Thoracic aorta (tissue), 2 donors: ENCODE measurements around the gene CFD. TPM values are rescaled to one million over a fixed set of nuclear protein-coding genes. Genes with fewer than 3 reads are reported as not detected.

ENCODE experiments used
- ATAC-seq: fragments of 150-250 bp; one replicate; pipeline ENCODE4 v1.8.0; 2017; ENCODE audit warnings: low read depth; ENCODE audit not compliant: insufficient number of reproducible peaks, low FRiP score
- DNase-seq: peaks from one replicate; pipeline ENCODE4 v3.0.0-alpha.2; 2020; ENCODE audit warnings: low spot score
- H3K27ac ChIP-seq, 2 donors: fragments of 200-600 bp; sonication (generic); 1 replicate in 1 of 2; 2 replicates in 1 of 2; pipeline ENCODE4 v1.5.1; 2016; ENCODE audit warnings: mild to moderate bottlenecking in 2 of 2, moderate library complexity in 2 of 2
- H3K27me3 ChIP-seq: fragments of 200-600 bp; sonication (generic); replicated peaks from 2 replicates; pipeline ENCODE4 v1.6.0; 2016; ENCODE audit warnings: mild to moderate bottlenecking; ENCODE audit not compliant: insufficient read depth
- H3K36me3 ChIP-seq: fragments of 200-600 bp; sonication (generic); one replicate; pipeline ENCODE4 v1.5.1; 2016
- H3K4me1 ChIP-seq, 2 donors: fragments of 200-600 bp; sonication (generic); 1 replicate in 1 of 2; 2 replicates in 1 of 2; pipeline versions ENCODE4 v1.5.1 to v1.6.0; 2016; ENCODE audit warnings: low read depth in 2 of 2, mild to moderate bottlenecking in 1 of 2; ENCODE audit not compliant: control insufficient read depth in 1 of 2
- H3K4me3 ChIP-seq: fragments of 200-600 bp; sonication (generic); 2 replicates; pipeline ENCODE4 v1.5.1; 2016; ENCODE audit warnings: mild to moderate bottlenecking
- H3K9me3 ChIP-seq: fragments of 200-600 bp; sonication (generic); 2 replicates; pipeline ENCODE4 v1.5.1; 2016
- total RNA-seq, 2 donors: library from RNA; depleted of rRNA; stranded (reverse); fragments of >200 nt; gene quantifications; one replicate each; pipeline versions ENCODE4 v1.1.0 to v1.2.3, GENCODE V29; 2016
- TF ChIP-seq, protein P1 (sequence below): fragments of 200-600 bp; sonication (generic); IDR thresholded peaks from one replicate; pipeline ENCODE4 v1.5.1; 2019; ENCODE audit warnings: antibody characterized with exemption

The CFD gene
- total RNA-seq, 2 donors from 2014 or later, result 472 to 781 TPM

DNA sequence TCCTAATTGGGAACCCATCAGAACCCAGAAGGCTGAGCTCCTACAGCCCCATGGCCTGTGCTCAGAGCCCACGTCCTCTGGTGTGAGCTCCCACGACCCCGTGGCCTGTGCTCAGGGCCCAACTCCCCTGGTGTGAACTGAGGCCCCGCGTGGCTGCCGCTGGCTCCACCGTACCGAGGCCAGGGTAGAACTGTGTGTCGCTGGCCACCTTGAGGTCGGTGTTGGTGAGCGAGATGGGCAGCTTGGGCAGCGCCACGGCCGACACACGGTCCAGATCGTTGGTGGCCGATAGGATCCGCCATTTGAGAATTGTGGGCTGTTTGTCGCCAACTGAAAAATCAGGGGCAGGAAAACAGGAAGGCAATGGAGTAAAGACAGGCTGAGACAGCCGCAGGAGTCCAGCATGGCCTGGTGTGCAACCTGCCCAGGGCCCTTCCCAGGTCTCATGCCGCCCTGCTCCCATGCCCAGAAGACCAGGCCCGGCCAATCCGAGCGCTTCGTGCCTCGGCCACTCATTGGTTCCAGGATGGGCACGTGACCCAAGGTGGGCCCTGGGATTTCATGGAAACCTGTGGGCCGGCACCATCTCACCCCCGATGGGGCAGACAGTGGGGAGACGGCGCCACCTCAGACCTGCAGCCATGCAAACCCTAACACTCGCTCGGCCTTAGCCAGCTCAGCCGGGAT is 22.1 kb downstream of the CFD start:
- ATAC-seq (no peak), DNase-seq (no peak)
- no peak overlapping the region for H3K27ac ChIP-seq
- no peaks in the 10 kb centered on the region for H3K27me3 ChIP-seq
- H3K9me3 ChIP-seq, result no peaks in the 10 kb centered on the region
- TF ChIP-seq, protein P1, sequence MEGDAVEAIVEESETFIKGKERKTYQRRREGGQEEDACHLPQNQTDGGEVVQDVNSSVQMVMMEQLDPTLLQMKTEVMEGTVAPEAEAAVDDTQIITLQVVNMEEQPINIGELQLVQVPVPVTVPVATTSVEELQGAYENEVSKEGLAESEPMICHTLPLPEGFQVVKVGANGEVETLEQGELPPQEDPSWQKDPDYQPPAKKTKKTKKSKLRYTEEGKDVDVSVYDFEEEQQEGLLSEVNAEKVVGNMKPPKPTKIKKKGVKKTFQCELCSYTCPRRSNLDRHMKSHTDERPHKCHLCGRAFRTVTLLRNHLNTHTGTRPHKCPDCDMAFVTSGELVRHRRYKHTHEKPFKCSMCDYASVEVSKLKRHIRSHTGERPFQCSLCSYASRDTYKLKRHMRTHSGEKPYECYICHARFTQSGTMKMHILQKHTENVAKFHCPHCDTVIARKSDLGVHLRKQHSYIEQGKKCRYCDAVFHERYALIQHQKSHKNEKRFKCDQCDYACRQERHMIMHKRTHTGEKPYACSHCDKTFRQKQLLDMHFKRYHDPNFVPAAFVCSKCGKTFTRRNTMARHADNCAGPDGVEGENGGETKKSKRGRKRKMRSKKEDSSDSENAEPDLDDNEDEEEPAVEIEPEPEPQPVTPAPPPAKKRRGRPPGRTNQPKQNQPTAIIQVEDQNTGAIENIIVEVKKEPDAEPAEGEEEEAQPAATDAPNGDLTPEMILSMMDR, result no peak
- peaks cover 66% of the 10 kb centered on the region for H3K36me3 ChIP-seq
- H3K4me1 ChIP-seq, result no peaks in the 10 kb centered on the region
- no peak overlapping the region for H3K4me3 ChIP-seq

DNA sequence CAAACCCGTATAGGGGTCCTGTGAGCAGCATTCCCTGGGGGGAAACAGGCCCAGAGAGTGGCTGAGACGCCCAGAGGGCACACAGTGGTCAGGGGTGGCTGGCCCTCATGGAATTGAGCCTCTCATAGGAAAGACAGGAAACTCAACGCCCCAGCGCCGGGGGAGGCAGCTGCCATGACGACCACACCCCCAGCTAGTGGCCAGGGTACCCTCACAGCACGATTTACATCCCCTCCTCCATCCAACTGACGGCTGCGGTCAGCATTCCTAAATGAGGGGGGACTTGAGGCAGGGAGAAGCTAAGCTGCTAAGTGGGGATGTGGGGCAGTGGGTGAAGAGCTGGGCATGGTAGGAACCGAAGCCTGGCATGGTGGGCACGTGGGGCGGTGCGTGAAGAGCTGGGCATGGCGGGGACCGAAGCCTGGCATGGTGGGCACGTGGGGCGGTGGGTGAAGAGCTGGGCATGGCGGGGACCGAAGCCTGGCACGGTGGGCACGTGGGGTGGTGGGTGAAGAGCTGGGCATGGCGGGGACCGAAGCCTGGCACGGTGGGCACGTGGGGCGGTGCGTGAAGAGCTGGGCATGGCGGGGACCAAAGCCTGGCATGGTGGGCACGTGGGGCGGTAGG is 23.5 kb downstream of the CFD start:
- H3K9me3 ChIP-seq, result no peaks in the 10 kb centered on the region
- H3K4me1 ChIP-seq, result no peaks in the 10 kb centered on the region
- TF ChIP-seq, protein P1, result no peak
- H3K36me3 ChIP-seq, result peaks cover 66% of the 10 kb centered on the region
- no peaks in the 10 kb centered on the region for H3K27me3 ChIP-seq
- DNase-seq, result no peak
- H3K27ac ChIP-seq, result no peak overlapping the region
- ATAC-seq, result no peak
- no peak overlapping the region for H3K4me3 ChIP-seq

DNA sequence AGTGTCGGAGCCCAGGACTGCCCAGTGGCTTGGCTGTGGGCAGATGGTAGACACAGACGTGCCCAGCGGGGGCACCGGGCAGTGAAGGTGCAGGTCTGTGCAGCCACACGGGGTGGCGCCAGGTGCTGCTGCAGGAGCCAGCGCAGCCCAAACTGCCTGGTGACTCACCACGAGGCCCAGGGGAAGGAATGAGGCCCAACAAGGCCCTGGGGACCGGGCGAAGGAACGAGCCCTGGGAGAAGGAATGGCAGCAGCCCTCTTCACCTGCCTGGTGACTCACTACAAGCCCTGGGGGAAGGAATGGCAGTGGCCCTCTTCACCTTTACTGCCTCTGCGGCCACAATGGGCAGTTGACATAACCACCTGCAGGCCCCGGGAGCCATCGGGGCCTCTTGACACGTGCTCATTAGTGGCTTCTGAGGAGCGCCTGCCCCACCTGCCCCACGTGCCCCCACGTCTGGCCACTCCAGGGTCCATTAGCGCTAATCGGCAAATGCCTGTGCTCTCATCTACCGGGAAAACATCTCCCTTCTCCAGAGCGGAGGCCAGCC is 24.3 kb downstream of the CFD start:
- peaks cover 66% of the 10 kb centered on the region for H3K36me3 ChIP-seq

DNA sequence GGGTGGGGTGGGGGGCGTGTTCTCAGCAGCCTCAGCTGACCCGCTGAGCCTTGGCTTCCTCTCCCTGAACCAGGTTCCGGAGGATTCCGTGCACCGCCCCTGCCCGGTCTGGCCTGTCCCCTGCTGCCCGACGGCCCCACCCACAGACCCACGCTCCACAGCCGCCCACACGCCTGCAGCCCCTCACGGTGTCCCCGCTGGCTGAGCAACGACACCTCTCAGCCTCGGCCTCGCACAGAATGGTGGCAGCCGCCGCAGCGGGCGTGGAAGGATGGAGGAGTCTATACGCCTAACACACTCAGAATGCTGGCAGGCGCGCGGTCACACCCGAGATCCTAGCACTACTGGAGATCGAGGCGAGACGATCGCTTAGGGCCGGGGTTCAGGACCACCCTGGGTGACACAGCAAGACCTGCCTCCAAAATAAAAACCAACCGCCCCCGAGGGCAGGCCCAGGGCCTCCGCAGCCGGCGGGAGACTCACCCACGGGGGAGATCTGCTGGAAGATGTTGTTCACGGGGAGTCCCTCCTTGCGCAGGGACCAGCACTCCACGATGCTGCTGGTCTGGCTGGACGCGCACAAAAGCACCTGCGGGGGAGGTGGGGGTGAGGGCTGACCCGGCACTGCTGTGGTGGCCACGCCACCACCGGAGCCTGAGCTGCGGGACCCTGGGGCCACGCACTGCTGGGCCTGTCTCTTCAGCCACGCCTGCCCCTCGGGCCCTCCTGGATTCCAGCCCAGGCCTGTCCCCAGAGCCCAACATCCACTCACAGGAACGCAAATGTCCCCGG is 25.2 kb downstream of the CFD start:
- TF ChIP-seq, protein P1, result no peak
- no peak for ATAC-seq
- Histone ChIP-seq H3K9me3 (no peaks in the 10 kb centered on the region), H3K36me3 (peaks cover 69% of the 10 kb centered on the region), H3K27me3 (no peaks in the 10 kb centered on the region), H3K4me1 (no peaks in the 10 kb centered on the region), H3K27ac (no peak overlapping the region), H3K4me3 (no peak overlapping the region)
- DNase-seq, result no peak

More for the DNA sequence above, 24.3 kb downstream of the CFD start:
- DNase-seq (no peak), ATAC-seq (peak; percentile 19)
- TF ChIP-seq, protein P1, result no peak
- Histone ChIP-seq H3K4me1 (no peaks in the 10 kb centered on the region), H3K27ac (no peak overlapping the region), H3K9me3 (no peaks in the 10 kb centered on the region), H3K4me3 (no peak overlapping the region), H3K27me3 (no peaks in the 10 kb centered on the region)
